NT2/D1 (cell line): ENCODE data around the gene EFCAB5.

Source experiments
- DNase-seq: peaks from one replicate; pipeline ENCODE4 v3.0.0-alpha.2; 2011; ENCODE audit warnings: low read depth, low spot score
- H3K27me3 ChIP-seq: 2 replicates; pipeline ENCODE4 v1.6.0; 2011; ENCODE audit warnings: mild to moderate bottlenecking; ENCODE audit not compliant: insufficient read length, insufficient read depth
- H3K36me3 ChIP-seq: 2 replicates; pipeline ENCODE4 v1.6.1; 2011; ENCODE audit warnings: mild to moderate bottlenecking, low read length, mixed read lengths; ENCODE audit not compliant: insufficient read depth, insufficient read length
- H3K4me1 ChIP-seq: 2 replicates; pipeline ENCODE4 v1.5.1; 2011; ENCODE audit not compliant: insufficient read depth, insufficient read length
- H3K4me3 ChIP-seq: 2 replicates; pipeline ENCODE4 v1.5.1; 2011; ENCODE audit warnings: low read depth; ENCODE audit not compliant: insufficient read length
- H3K9ac ChIP-seq: 2 replicates; pipeline ENCODE4 v1.6.0; 2011; ENCODE audit warnings: low read depth; ENCODE audit not compliant: insufficient read length
- H3K9me3 ChIP-seq: 2 replicates; pipeline ENCODE4 v1.5.1; 2011; ENCODE audit warnings: mild to moderate bottlenecking, low read length; ENCODE audit not compliant: insufficient read depth
- SUZ12 ChIP-seq: IDR thresholded peaks from 2 replicates; pipeline ENCODE4 v1.6.1; 2011; ENCODE audit not compliant: insufficient read length, insufficient read depth; ENCODE audit errors: extremely low read depth
- YY1 ChIP-seq: IDR thresholded peaks from 2 replicates; pipeline ENCODE4 v1.6.1; 2011; ENCODE audit not compliant: insufficient read length, insufficient read depth
- ZNF274 ChIP-seq: IDR thresholded peaks from 2 replicates; pipeline ENCODE4 v1.6.1; 2011; ENCODE audit warnings: mild to moderate bottlenecking, low read depth, low read length

EFCAB5 gene

DNA sequence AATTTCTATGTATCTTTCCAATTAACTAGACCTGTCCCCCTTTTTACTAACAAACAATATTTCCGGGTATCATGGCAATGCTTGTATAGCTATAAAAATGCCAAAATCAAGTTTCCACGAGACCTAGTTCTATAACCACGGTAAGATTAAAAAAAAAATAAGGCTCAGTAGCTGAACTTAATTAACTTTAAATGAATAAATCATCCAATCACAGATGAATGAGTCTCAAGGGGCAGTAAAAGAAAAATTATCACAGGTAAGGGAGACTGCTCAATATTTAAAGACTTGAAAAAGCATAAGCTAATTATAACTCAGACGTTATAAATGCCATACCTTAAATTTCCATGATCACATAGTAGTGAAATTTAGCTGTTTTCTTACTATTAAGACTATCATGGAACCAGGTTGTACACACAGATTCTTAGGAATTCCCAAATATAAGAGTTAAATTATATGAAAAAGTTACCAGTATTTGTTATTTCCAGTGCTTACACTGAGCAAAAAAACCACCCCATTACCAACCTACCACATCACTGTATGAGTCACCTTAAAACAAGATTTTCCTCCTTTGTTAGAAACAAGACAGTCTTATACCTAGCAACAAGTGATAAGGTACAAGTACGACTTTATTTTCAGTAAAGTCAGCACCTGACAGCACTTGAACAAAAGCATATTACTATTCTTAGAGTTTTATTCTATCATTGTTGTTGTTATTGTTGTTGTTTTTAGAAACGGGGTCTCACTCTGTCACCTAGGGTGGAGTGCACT lies 32.0 kb upstream of the EFCAB5 start:
- TF ChIP-seq SUZ12 = no peak
- no peak for TF ChIP-seq YY1
- no peak for TF ChIP-seq ZNF274
- H3K4me3 ChIP-seq = no peak overlapping the region
- peaks cover 17% of the 10 kb centered on the region; the same call in 1 of the 2 replicates for H3K9me3 ChIP-seq
- no peaks in the 10 kb centered on the region for H3K27me3 ChIP-seq
- H3K9ac ChIP-seq = no peak overlapping the region
- DNase-seq = no peak
- H3K36me3 ChIP-seq = no peaks in the 10 kb centered on the region
- no peaks in the 10 kb centered on the region for H3K4me1 ChIP-seq

- no peak for DNase-seq
- H3K27me3 ChIP-seq = no peaks in the 10 kb centered on the region
- no peak overlapping the region for H3K9ac ChIP-seq
- H3K9me3 ChIP-seq = 0 out of 2 replicates have a peak, but pooled peaks cover 5% of the 10 kb centered on the region
- H3K4me1 ChIP-seq = no peaks in the 10 kb centered on the region
- TF ChIP-seq YY1 (no peak), SUZ12 (no peak), ZNF274 (no peak)
- H3K4me3 ChIP-seq = no peak overlapping the region
- H3K36me3 ChIP-seq = no peaks in the 10 kb centered on the region
These were observed 29.7 kb upstream of the EFCAB5 start for GRCh38 chr17:29911641-29912177.

DNA sequence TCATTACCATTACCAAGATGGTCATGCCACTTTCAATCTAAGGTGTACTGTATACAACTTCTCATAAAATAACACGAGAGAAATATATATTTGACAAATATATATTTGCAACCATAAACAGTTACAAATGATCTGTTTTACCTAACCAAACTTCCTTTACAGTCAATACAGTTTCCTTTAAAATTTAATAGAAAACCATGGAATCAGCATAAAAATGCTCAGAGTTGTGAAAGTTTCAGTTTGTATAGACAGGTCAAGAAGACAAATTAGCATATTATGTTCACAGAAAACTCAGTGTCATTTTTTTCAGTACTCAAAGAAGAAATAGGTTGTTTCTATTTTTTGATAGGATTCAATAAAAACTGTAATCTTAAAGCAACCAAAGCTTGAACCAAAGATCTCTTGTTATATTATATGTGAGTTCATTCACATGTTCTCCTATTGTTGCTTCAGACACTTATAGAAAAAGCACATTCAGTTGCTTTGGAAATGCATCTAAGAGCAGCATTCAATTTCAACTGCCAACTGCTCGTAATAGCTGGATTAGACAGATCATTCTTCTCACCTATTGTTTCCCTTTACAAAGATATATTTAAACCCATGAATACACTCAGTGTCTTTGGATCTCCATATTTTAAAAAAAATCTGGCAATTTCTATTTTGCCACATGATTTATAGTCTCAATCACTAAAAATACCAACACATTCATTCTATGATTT lies 26.5 kb upstream of the EFCAB5 start:
- TF ChIP-seq ZNF274 (no peak), YY1 (no peak), SUZ12 (no peak)
- no peak for DNase-seq
- Histone ChIP-seq H3K36me3 (no peaks in the 10 kb centered on the region), H3K4me1 (no peaks in the 10 kb centered on the region), H3K4me3 (no peak overlapping the region), H3K9ac (no peak overlapping the region), H3K27me3 (no peaks in the 10 kb centered on the region), H3K9me3 (no peaks in the 10 kb centered on the region)

DNA sequence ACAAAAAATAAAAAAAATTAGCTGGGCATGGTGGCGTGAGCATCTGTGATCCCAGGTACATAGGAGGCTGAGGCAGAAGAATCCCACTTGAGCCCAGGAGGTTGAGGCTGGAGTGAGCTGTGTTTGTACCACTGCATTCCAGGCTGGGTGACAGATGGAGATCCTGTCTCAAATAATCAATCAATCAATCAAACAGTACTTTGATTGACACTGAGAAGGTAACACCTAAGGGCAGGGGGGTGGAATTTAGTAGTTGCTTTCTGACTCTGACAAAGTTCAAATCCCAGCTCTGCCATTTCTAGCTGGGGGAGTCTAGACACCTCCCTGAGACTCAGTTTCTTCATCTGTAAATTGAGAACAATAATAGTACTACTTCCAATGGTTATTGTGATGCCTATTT lies 23.4 kb upstream of the EFCAB5 start:
- TF ChIP-seq YY1 (no peak), ZNF274 (no peak), SUZ12 (no peak)
- no peak for DNase-seq
- Histone ChIP-seq H3K4me1 (no peaks in the 10 kb centered on the region), H3K9ac (no peak overlapping the region), H3K36me3 (no peaks in the 10 kb centered on the region), H3K27me3 (no peaks in the 10 kb centered on the region), H3K9me3 (no peaks in the 10 kb centered on the region), H3K4me3 (no peak overlapping the region)

GRCh38 chr17:29918922-29919856 lies 22.2 kb upstream of the EFCAB5 start:
- Histone ChIP-seq H3K4me1 (no peaks in the 10 kb centered on the region), H3K9ac (no peak overlapping the region), H3K27me3 (no peaks in the 10 kb centered on the region), H3K36me3 (no peaks in the 10 kb centered on the region), H3K9me3 (no peaks in the 10 kb centered on the region), H3K4me3 (no peak overlapping the region)
- no peak for TF ChIP-seq YY1
- TF ChIP-seq ZNF274 = no peak
- TF ChIP-seq SUZ12 = no peak
- DNase-seq = no peak

DNA sequence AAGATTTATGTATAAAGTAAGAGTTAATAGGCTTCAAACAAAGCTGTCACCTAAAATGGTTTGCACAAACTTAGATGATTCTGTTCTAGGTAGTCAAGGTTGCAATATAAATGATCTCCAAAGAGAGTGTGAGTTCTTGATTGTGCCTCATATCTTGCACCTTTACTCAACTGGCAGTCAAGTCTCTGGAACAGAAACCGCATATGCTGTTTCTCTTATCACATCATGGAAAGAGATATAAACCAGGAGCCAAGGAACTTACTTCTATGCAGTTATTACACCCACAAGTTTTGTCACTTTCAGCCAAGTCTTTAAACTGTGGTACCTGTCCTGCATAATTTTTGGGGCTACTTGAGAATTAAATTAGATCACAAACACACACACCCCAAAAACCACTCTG lies 16.6 kb upstream of the EFCAB5 start:
- Histone ChIP-seq H3K4me1 (no peaks in the 10 kb centered on the region), H3K27me3 (no peaks in the 10 kb centered on the region), H3K4me3 (no peak overlapping the region), H3K9ac (no peak overlapping the region), H3K36me3 (no peaks in the 10 kb centered on the region), H3K9me3 (no peaks in the 10 kb centered on the region)
- no peak for DNase-seq
- TF ChIP-seq YY1 (no peak), ZNF274 (no peak), SUZ12 (no peak)
